MCF 10A (cell line): ENCODE results near the gene TRPM3. TPM values are rescaled to one million over a fixed set of nuclear protein-coding genes. Genes with fewer than 3 reads are reported as not detected.

Source experiments
- BruUV-seq: library from RNA; stranded (reverse); fragments of 400-500 nt; replicated peaks from 2 replicates; lab custom pipeline; 2021; lab: Mats Ljungman, UMichigan
- CTCF ChIA-PET: fragments of 300-600 bp; sonication (Branson Sonifier 250); formaldehyde crosslinking; extraction: SDS; loops from one replicate; lab custom pipeline; 2021; ENCODE audit warnings: antibody characterized with exemption, inconsistent platforms; lab: Yijun Ruan, JAX
- POLR2A ChIA-PET: fragments of 300-600, 350-650 bp; sonication (Branson Sonifier 250); formaldehyde crosslinking; extraction: SDS; loops from one replicate; lab custom pipeline; 2020; ENCODE audit warnings: antibody characterized with exemption, inconsistent platforms; lab: Yijun Ruan, JAX
- DNase-seq: peaks from one replicate; pipeline ENCODE4 v3.0.0-alpha.2; 2018; ENCODE audit not compliant: unreplicated experiment
- H3K27ac Mint-ChIP-seq: one replicate; pipeline ENCODE4 v1.8.0; 2022; ENCODE audit warnings: mild to moderate bottlenecking, low read depth, mixed read lengths; ENCODE audit not compliant: unreplicated experiment
- H3K27me3 Mint-ChIP-seq: one replicate; pipeline ENCODE4 v1.8.0; 2022; ENCODE audit warnings: mixed read lengths; ENCODE audit not compliant: insufficient read depth, unreplicated experiment
- H3K36me3 Mint-ChIP-seq: one replicate; pipeline ENCODE4 v1.8.0; 2022; ENCODE audit warnings: mild to moderate bottlenecking, moderate library complexity, mixed read lengths; ENCODE audit not compliant: insufficient read depth, unreplicated experiment
- H3K4me1 Mint-ChIP-seq: one replicate; pipeline ENCODE4 v1.8.0; 2022; ENCODE audit warnings: mixed read lengths; ENCODE audit not compliant: insufficient read depth, unreplicated experiment
- H3K4me3 Mint-ChIP-seq: one replicate; pipeline ENCODE4 v1.8.0; 2022; ENCODE audit warnings: mild to moderate bottlenecking, moderate library complexity, mixed read lengths; ENCODE audit not compliant: unreplicated experiment
- H3K9me3 Mint-ChIP-seq: one replicate; pipeline ENCODE4 v1.8.0; 2022; ENCODE audit warnings: mixed read lengths; ENCODE audit not compliant: unreplicated experiment
- intact Hi-C: fragments of 100-400 bp; cut with micrococcal nuclease; formaldehyde crosslinking; loops from 2 replicates; pipeline ENCODE4 v1.14.1; 2022
- total RNA-seq: library from RNA; stranded (reverse); gene quantifications from 2 replicates; pipeline ENCODE4 v1.2.3, GENCODE V29; 2022
- TF ChIP-seq, protein P1 (sequence below): fragments of 200-600 bp; IDR thresholded peaks from one replicate; pipeline ENCODE4 v1.8.0; 2022; ENCODE audit warnings: antibody characterized with exemption, mild to moderate bottlenecking; ENCODE audit not compliant: unreplicated experiment

Gene TRPM3
- total RNA-seq, 1 experiment from 2014 or later, result 0.44 TPM

DNA sequence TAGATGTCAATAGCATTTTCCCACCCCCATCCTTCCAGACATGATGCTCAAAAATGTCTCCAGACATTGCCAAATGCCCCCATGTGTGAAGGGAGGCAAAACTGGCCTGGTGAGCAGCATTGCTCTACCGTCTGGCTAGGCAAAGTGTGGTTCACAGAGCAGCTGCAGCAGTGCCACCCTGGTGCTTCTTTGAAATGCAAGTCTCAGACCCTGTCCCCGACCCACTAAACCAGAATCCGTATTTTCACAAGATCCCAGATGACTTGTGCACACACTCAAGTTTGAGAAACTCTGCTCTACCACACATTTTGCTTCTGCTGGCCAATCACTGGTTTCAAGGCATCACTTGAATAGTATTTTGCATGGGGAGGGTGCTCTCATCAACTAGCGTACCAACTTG, 480.4 kb downstream of the TRPM3 start:
- ChIA-PET CTCF (interaction anchor here (0.6 to 11.4 kb wide), 16 partner anchors 8 to 1044 kb away, joined by 3 to 214 read pairs (median 4); no protein-coding TSS in a partner anchor), POLR2A (interaction anchor here (1.2 kb wide), 1 partner anchor 609 kb away, joined by 4 read pairs; no protein-coding TSS in a partner anchor)
- H3K9me3 Mint-ChIP-seq, result no peaks in the 10 kb centered on the region
- no peak overlapping the region for H3K4me3 Mint-ChIP-seq
- DNase-seq, result no peak
- intact Hi-C loops, result no loop called here
- no TSS peak for BruUV-seq
- H3K27ac Mint-ChIP-seq, result no peak overlapping the region
- no peaks in the 10 kb centered on the region for H3K36me3 Mint-ChIP-seq
- H3K4me1 Mint-ChIP-seq, result no peaks in the 10 kb centered on the region
- TF ChIP-seq, protein P1, sequence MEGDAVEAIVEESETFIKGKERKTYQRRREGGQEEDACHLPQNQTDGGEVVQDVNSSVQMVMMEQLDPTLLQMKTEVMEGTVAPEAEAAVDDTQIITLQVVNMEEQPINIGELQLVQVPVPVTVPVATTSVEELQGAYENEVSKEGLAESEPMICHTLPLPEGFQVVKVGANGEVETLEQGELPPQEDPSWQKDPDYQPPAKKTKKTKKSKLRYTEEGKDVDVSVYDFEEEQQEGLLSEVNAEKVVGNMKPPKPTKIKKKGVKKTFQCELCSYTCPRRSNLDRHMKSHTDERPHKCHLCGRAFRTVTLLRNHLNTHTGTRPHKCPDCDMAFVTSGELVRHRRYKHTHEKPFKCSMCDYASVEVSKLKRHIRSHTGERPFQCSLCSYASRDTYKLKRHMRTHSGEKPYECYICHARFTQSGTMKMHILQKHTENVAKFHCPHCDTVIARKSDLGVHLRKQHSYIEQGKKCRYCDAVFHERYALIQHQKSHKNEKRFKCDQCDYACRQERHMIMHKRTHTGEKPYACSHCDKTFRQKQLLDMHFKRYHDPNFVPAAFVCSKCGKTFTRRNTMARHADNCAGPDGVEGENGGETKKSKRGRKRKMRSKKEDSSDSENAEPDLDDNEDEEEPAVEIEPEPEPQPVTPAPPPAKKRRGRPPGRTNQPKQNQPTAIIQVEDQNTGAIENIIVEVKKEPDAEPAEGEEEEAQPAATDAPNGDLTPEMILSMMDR, result no peak
- peaks cover 18% of the 10 kb centered on the region for H3K27me3 Mint-ChIP-seq

DNA sequence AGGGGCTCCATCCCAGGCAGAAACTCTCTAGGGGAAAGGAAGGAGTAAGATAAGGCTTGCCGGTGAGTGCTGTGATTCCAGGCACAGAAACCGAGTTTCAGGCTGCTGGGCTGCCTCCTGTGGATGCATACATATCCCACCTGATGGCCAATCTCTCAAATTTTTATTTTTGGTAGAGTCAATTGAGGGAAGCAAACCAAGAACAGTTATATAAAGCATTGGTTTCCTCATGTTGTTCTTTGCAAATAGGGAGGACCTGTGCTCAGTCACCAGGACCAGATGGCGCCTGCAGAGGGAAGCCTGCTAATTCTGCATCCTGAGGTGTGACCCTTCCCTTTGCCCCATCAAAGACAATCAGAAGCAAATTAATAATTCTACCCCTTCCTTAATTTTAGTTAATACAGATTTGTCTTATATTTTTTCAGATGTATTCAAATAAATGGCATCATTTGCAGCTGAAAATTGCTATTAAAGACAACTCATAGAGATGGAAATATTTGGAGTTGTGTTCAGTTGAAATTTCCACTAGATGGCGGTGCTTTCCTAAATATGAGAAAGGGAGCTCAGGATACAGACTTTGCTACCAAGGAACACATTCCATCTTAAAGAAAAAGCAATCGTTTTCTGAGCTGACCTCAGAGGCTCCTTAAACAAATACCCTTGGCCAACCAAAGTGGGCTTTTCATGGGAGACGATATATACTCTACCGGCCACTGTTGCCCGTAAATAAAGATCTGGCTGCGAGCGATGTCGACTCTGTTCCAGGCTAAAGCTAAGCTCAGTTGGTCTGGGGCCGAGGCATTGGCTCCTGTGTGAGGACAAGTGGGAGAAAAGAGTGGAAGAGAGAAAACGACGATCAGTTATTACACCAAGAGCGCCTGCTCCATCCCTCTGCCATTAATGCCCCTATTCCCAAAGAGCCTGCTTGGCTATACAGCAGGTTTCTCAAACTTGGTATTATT, 481.3 kb downstream of the TRPM3 start:
- Mint-ChIP-seq H3K4me1 (no peaks in the 10 kb centered on the region), H3K27me3 (peaks cover 18% of the 10 kb centered on the region), H3K36me3 (no peaks in the 10 kb centered on the region), H3K27ac (no peak overlapping the region), H3K4me3 (no peak overlapping the region), H3K9me3 (no peaks in the 10 kb centered on the region)
- ChIA-PET POLR2A (interaction anchor here (1.0 to 1.2 kb wide), 2 partner anchors 208 to 610 kb away, joined by 3 to 4 read pairs; no protein-coding TSS in a partner anchor), CTCF (interaction anchor here (0.5 to 11.4 kb wide), 39 partner anchors 9 to 1385 kb away, joined by 3 to 214 read pairs (median 4); no protein-coding TSS in a partner anchor)
- no TSS peak for BruUV-seq
- TF ChIP-seq, protein P1, result peak; percentile 66
- intact Hi-C loops, result loop anchor here (1.0 kb wide), 3 partner anchors 285 to 609 kb away; no protein-coding TSS in a partner anchor
- DNase-seq, result peak; percentile 64

DNA sequence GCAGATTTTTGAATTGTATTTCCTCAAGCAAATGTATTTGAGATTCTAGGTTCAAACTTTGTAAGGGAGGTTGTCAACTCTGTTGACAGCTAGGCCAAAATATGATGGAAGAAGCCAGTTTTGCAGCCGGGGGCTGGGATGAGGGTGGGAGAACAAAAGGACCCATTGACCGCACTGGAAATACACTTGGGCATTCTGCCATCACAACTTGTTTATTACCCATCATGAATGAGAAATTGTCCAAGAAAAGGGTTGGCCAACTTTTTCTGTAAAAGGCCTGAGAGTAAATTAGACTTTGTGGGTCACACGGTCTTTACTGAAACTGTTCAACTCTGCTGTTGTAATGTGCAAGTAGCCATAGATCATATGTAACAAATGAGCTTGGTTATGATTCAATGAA, 485.6 kb downstream of the TRPM3 start:
- H3K4me3 Mint-ChIP-seq, result no peak overlapping the region
- ChIA-PET POLR2A (interaction anchor here (0.6 kb wide), 1 partner anchor 187 kb away, joined by 3 read pairs; no protein-coding TSS in a partner anchor), CTCF (interaction anchor here (0.6 to 11.4 kb wide), 5 partner anchors 365 to 622 kb away, joined by 3 to 214 read pairs (median 4); no protein-coding TSS in a partner anchor)
- intact Hi-C loops, result no loop called here
- TF ChIP-seq, protein P1, result no peak
- no peaks in the 10 kb centered on the region for H3K9me3 Mint-ChIP-seq
- BruUV-seq, result no TSS peak
- no peaks in the 10 kb centered on the region for H3K36me3 Mint-ChIP-seq
- no peak overlapping the region for H3K27ac Mint-ChIP-seq
- no peak for DNase-seq
- no peaks in the 10 kb centered on the region for H3K4me1 Mint-ChIP-seq
- peaks cover 11% of the 10 kb centered on the region for H3K27me3 Mint-ChIP-seq

DNA sequence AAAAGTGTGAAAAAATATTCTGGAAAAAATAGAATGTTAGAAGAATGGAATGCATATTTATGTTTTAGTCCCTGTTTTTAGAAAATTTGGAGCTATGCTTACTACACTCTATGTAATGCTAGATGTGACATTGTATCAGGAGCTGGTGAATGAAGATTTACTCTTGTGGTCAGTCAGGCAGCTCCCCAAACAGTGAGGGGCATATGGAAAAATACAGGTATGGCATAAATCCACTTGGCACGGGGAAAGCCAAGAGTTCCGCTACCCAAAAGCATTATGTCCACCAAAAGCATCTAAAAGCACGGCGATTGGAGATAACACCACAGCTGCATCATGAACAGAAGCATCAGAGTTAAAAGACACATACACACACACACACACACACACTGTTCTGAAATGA, 486.7 kb downstream of the TRPM3 start:
- Mint-ChIP-seq H3K9me3 (no peaks in the 10 kb centered on the region), H3K4me3 (no peak overlapping the region), H3K27me3 (peaks cover 11% of the 10 kb centered on the region), H3K4me1 (no peaks in the 10 kb centered on the region), H3K36me3 (no peaks in the 10 kb centered on the region), H3K27ac (no peak overlapping the region)
- BruUV-seq, result no TSS peak
- CTCF ChIA-PET, result interaction anchor here (0.5 to 11.4 kb wide), 7 partner anchors 156 to 1044 kb away, joined by 3 to 214 read pairs (median 4); no protein-coding TSS in a partner anchor
- TF ChIP-seq, protein P1, result no peak
- no peak for DNase-seq
- POLR2A ChIA-PET, result no interaction called here
- intact Hi-C loops, result loop anchor here (5.0 kb wide), 1 partner anchor 288 kb away; no protein-coding TSS in a partner anchor
